ENCODE measurements around the gene SETDB1.
"Not testable (repeated sequence)": the region's sequence is repeated elsewhere in the genome, so short reads cannot be mapped to it uniquely, and the experiment has no call there.

Gene SETDB1

DNA sequence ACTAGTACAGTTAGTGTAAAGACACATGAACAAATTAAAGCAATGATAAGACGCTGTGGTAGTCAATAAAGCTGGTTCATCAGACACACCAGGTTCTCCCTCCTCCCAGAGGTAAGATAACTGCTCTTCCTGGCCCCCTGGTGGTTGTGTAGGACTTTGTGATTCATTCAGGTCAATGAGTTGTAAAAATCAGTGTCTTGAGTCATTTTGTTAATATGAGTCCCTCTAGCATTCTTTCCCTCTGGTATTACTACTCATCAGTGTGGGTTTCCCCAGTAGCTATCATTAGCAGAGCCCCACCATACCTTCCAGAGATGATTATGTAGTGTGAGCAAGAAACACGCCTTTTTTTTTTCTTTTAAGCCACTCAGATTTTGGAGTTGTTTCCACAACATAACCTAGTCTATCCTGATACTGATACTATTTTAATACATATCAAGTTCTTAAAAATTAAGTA, 3.6 kb upstream of the SETDB1 start:
- Histone ChIP-seq H3K27ac (no peak overlapping the region), H3K27me3 (replicated peaks) (no peaks in the 10 kb centered on the region), H3K4me3 (ENCODE audit: low read depth, low read length) (no peak overlapping the region), H3K36me3 (replicated peaks) (no peaks in the 10 kb centered on the region)
- TF ChIP-seq, protein P1, sequence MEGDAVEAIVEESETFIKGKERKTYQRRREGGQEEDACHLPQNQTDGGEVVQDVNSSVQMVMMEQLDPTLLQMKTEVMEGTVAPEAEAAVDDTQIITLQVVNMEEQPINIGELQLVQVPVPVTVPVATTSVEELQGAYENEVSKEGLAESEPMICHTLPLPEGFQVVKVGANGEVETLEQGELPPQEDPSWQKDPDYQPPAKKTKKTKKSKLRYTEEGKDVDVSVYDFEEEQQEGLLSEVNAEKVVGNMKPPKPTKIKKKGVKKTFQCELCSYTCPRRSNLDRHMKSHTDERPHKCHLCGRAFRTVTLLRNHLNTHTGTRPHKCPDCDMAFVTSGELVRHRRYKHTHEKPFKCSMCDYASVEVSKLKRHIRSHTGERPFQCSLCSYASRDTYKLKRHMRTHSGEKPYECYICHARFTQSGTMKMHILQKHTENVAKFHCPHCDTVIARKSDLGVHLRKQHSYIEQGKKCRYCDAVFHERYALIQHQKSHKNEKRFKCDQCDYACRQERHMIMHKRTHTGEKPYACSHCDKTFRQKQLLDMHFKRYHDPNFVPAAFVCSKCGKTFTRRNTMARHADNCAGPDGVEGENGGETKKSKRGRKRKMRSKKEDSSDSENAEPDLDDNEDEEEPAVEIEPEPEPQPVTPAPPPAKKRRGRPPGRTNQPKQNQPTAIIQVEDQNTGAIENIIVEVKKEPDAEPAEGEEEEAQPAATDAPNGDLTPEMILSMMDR (IDR thresholded peaks at IDR 0.05; ENCODE audit: low read depth, low read length, missing control alignments), result peak; percentile 80
- in situ Hi-C loops (cut with HindIII; ENCODE audit: low pct_ligation_motif_present, low sequenced_read_pairs), result no loop called here
- peak; percentile 82 for DNase-seq

DNA sequence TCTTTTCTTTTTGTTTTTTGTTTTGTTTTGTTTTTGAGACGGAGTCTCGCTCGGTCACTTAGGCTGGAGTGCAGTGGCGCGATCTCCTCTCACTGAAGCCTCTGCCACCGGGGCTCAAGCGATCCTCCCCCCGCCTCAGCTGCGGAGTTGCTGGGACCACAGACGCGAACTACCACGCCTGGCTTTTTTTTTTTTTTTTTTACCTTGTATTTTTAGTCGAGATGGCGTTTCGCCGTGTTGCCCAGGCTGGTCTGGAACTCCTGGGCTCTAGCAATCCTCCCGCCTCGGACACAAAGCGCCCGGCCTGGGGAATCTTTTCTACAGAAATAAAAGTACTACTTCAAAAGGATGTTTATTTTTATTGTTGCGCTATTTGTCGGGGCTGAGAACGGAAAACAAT, 1.1 kb upstream of the SETDB1 start:
- Histone ChIP-seq H3K4me3 (ENCODE audit: low read depth, low read length) (no peak overlapping the region), H3K27me3 (replicated peaks) (no peaks in the 10 kb centered on the region), H3K36me3 (replicated peaks) (peaks cover 20% of the 10 kb centered on the region), H3K27ac (no peak overlapping the region)
- in situ Hi-C loops (cut with HindIII; ENCODE audit: low pct_ligation_motif_present, low sequenced_read_pairs), result loop anchor here (25.0 kb wide), 1 partner anchor 113 kb away; the partner anchor contains the start of gene CTSK
- TF ChIP-seq, protein P1 (IDR thresholded peaks at IDR 0.05; ENCODE audit: low read depth, low read length, missing control alignments), result no peak
- DNase-seq, result no peak

DNA sequence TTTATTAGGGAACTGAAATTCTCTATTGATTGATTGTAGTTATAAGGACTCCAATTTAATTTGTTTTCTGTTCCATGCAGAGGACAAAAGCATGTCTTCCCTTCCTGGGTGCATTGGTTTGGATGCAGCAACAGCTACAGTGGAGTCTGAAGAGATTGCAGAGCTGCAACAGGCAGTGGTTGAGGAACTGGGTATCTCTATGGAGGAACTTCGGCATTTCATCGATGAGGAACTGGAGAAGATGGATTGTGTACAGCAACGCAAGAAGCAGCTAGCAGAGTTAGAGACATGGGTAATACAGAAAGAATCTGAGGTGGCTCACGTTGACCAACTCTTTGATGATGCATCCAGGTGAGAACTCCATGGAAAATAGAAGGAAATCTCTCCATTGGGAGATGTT, 1.5 kb downstream of the SETDB1 start:
- no peak for DNase-seq
- in situ Hi-C loops (cut with HindIII; ENCODE audit: low pct_ligation_motif_present, low sequenced_read_pairs), result loop anchor here (25.0 kb wide), 1 partner anchor 115 kb away; the partner anchor contains the start of gene CTSK
- peaks cover 33% of the 10 kb centered on the region for H3K36me3 ChIP-seq (replicated peaks)

DNA sequence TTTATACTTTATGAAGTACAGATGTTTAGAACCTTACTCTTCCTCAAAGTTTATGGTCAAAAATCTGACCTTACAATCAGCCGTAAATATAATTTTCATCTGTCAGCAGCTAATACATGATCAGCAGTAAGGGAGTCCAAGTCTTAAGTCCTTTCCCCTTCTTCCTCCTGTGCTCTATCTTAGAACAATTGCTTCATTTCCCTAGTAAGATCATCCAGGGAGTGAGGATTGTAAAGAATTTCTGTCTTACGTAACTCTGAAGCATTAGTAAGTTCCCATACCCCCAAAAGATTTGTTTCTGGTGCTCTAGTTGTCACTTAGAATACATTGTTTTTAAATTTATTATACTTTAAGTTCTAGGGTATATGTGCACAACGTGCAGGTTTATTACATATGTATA, 2.1 kb downstream of the SETDB1 start:
- TF ChIP-seq, protein P1 (IDR thresholded peaks at IDR 0.05; ENCODE audit: low read depth, low read length, missing control alignments), result no peak
- in situ Hi-C loops (cut with HindIII; ENCODE audit: low pct_ligation_motif_present, low sequenced_read_pairs), result loop anchor here (25.0 kb wide), 1 partner anchor 116 kb away; the partner anchor contains the start of gene CTSK
- Histone ChIP-seq H3K27me3 (replicated peaks) (no peaks in the 10 kb centered on the region), H3K36me3 (replicated peaks) (peaks cover 33% of the 10 kb centered on the region), H3K27ac (no peak overlapping the region), H3K4me3 (ENCODE audit: low read depth, low read length) (no peak overlapping the region)
- no peak for DNase-seq

More for the DNA sequence above, 1.5 kb downstream of the SETDB1 start:
- Histone ChIP-seq H3K27ac (no peak overlapping the region), H3K4me3 (ENCODE audit: low read depth, low read length) (no peak overlapping the region), H3K27me3 (replicated peaks) (no peaks in the 10 kb centered on the region)
- TF ChIP-seq, protein P1 (IDR thresholded peaks at IDR 0.05; ENCODE audit: low read depth, low read length, missing control alignments), result no peak

DNA sequence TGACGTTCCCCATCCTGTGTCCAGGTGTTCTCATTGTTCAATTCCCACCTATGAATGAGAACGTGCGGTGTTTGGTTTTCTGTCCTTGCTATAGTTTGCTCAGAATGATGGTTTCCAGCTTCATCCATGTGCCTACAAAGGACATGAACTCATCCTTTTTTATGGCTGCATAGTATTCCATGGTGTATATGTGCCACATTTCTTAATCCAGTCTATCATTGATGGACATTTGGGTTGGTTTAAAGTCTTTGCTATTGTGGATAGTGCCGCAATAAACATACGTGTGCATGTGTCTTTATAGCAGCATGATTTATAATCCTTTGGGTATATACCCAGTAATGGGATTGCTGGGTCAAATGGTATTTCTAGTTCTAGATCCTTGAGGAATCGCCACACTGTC, 2.6 kb downstream of the SETDB1 start:
- H3K36me3 ChIP-seq (replicated peaks), result peaks cover 35% of the 10 kb centered on the region
- in situ Hi-C loops (cut with HindIII; ENCODE audit: low pct_ligation_motif_present, low sequenced_read_pairs), result loop anchor here (25.0 kb wide), 1 partner anchor 116 kb away; the partner anchor contains the start of gene CTSK
- DNase-seq; H3K4me3 ChIP-seq (ENCODE audit: low read depth, low read length); H3K27ac ChIP-seq; H3K27me3 ChIP-seq (replicated peaks): not testable (repeated sequence)

DNA sequence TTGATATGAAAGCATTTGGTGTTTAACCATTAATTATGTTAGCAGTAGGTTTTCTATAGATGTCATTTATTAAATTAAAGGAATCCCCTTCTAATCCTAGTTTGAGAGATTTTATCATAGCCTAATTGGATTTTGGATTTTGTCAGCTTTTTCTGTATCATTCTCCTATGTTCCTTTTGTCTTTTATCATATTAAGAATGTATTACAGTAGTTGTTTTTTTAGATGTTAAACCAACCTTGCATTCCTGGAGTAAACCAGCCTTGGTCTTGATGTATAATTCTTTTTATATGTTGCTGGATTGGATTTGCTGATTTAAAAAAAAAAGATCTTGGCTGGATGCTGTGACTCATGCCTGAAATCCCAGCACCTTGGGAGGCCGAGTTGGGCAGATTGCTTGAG, 5.6 kb downstream of the SETDB1 start:
- Histone ChIP-seq H3K4me3 (ENCODE audit: low read depth, low read length) (no peak overlapping the region), H3K27me3 (replicated peaks) (no peaks in the 10 kb centered on the region), H3K36me3 (replicated peaks) (peaks cover 37% of the 10 kb centered on the region), H3K27ac (no peak overlapping the region)
- TF ChIP-seq, protein P1 (IDR thresholded peaks at IDR 0.05; ENCODE audit: low read depth, low read length, missing control alignments), result no peak
- in situ Hi-C loops (cut with HindIII; ENCODE audit: low pct_ligation_motif_present, low sequenced_read_pairs), result loop anchor here (25.0 kb wide), 1 partner anchor 119 kb away; the partner anchor contains the start of gene CTSK
- DNase-seq, result no peak
